Measurements from ENCODE around the gene EEPD1.
"Not testable (repeated sequence)": the region's sequence is repeated elsewhere in the genome, so short reads cannot be mapped to it uniquely, and the experiment has no call there.

Gene EEPD1

DNA sequence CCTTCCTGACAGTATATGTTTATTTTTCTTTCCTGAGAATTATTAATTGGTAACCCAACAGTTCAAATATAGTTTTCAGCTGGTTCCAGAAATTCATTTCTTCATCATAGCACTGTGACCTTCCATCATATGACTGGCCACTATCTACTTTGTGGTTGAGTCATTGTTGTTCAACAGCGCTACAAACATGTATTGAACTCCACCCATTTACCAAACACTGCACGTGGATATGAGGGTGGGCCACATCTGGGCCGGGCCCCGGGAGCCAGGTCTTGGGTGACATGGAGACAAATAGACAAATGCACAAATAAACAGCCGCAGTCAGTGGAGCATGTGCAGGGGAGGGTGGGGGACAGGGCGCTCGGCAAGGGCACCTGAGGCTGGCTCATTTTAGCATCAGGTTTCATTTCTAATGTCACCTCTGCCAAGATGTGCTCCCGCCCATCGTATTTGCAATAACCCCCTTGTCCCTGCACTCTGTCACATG, 24.0 kb upstream of the EEPD1 start:
- no peak for DNase-seq

GRCh38 chr7:36130236-36130945, 22.7 kb upstream of the EEPD1 start:
- DNase-seq: no peak

- no peak for DNase-seq
Observed at GRCh38 chr7:36131026-36131425, 22.0 kb upstream of the EEPD1 start.

DNA sequence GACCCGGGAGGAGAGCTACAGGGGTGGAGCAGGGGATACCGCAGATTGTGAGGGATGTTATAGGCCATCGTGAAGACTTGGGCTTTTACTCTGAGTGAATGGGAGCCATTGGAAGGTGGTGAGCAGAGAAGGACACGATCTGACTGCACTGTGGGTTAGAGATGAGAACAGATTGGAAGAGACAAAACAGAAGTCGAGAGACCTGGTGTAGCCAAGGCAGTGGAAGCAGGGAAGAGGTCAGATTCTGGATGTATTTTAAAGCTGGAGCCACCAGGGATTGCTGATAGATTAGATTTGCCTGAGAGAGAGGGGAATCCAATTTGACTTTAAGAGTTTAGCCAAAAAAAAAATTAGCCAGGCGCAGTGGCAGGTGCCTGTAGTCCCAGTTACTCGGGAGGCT, 21.6 kb upstream of the EEPD1 start:
- DNase-seq: no peak

DNA sequence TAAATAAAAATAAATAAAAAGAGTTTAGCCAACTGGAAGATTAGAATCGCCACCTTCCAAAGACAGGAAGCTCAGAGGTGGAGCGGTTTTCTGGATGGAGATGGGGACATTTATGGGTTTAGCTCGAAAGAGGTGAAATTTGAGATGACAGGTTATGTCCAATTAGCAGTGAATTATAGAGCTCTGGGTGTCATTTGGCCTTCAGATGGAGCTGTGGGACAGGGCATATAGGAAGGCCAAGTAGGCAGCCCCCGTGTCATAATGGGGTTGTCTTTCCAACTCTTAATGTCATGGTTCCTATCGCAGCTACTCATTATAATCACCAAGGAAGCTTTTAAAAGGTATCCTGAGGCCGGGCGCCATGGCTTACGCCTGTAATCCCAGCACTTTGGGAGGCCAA, 21.0 kb upstream of the EEPD1 start:
- no peak for DNase-seq

GRCh38 chr7:36135700-36136099, 17.4 kb upstream of the EEPD1 start:
- no peak for DNase-seq

GRCh38 chr7:36137258-36137657, 15.8 kb upstream of the EEPD1 start:
- no peak for DNase-seq

- DNase-seq: no peak
Observed at GRCh38 chr7:36137754-36138153, 15.3 kb upstream of the EEPD1 start.

GRCh38 chr7:36138209-36138608, 14.8 kb upstream of the EEPD1 start:
- DNase-seq: no peak

DNA sequence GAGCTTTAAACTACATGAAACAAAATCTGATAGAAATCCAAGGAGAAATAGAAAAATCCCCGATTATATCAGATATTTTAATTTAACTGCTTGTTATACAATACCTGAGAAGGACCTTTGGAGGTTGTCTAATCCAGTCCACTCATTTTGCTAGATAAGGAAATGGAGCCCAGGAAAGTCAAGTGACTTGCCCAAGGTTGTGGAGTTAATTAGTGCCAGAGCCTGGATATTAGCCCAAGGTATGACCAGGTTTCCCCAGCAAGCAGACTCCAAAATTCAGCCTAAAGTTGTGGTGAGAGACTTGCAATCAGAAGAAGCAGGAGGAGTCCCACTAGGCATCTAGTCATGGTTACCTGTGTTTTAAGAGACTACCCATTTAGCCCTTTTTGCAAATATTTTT, 11.7 kb upstream of the EEPD1 start:
- DNase-seq: no peak

DNA sequence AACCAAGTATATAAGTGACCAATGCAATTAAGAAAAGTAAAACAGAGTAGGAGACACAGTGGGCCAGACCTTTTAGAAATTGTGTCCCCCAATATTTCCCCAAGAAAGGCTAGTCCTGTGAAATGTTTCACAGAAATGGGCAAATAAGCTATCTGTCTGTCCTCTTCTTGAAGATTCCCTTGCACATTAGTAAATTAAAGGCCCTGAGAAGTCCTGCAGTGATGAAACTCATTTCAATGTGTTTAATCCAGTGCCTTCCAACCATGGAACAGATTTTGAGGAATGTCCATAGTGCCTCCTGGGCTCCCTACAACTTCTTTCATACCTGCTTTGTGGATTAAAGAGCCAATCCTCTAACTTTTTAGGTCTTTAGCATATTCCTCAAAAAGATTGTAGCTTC, 11.2 kb upstream of the EEPD1 start:
- DNase-seq: no peak

GRCh38 chr7:36144189-36144588, 8.9 kb upstream of the EEPD1 start:
- DNase-seq: no peak

- DNase-seq: no peak
Observed at GRCh38 chr7:36145686-36146085, 7.4 kb upstream of the EEPD1 start.

DNA sequence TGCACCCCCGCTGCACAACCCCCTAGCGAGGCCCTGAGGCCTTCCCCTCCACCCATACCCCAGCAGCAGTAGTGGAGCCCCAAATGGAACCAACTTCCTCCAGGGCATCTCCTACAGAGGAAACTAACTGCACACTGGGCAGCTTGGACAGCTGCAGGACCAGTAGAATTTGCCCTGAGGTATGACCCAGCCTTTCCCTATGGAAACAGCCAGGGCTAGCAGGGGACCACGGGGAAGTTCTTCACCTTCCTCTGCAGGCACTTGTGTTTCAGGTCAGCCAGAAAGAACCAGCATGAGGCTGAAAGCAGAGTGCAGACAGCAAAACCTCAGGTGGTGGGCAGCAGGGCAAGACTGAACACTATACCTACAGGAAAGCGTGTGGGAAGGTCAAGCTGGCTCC, 5.7 kb upstream of the EEPD1 start:
- no peak for DNase-seq

- DNase-seq: no peak
Observed at GRCh38 chr7:36148422-36149065, 4.5 kb upstream of the EEPD1 start.

GRCh38 chr7:36149240-36149639, 3.8 kb upstream of the EEPD1 start:
- DNase-seq: not testable (repeated sequence)

GRCh38 chr7:36149694-36150452, 3.2 kb upstream of the EEPD1 start:
- no peak for DNase-seq

GRCh38 chr7:36151921-36152755, 916 bp upstream of the EEPD1 start:
- DNase-seq: peak; percentile 74

DNA sequence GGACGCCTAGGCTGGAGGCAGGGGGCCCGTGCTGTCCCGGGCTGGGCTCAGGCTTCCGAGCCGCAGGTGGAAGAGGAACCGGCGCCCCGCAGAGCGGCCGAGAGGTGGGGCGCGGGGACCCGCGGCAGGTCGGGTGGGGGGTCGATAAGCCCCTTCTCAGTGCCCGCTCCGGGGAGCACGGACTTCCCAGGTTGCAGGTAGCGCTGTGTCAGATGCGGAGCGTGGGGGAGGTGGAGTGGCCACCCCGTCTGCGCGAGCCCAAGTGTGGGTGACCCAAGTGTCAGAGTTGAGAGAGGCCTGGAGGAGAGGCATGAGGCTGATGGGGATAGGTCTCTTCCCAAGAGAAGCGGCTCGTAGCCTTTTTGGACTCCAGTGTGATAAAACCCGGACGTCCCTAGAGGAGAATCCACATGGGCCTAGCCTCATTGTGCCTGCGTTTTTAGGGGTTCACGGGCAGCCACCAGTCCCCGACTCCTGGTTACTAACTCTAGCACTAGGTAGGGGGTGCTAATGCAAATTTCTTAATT, 580 bp downstream of the EEPD1 start:
- DNase-seq: peak; percentile 65

DNA sequence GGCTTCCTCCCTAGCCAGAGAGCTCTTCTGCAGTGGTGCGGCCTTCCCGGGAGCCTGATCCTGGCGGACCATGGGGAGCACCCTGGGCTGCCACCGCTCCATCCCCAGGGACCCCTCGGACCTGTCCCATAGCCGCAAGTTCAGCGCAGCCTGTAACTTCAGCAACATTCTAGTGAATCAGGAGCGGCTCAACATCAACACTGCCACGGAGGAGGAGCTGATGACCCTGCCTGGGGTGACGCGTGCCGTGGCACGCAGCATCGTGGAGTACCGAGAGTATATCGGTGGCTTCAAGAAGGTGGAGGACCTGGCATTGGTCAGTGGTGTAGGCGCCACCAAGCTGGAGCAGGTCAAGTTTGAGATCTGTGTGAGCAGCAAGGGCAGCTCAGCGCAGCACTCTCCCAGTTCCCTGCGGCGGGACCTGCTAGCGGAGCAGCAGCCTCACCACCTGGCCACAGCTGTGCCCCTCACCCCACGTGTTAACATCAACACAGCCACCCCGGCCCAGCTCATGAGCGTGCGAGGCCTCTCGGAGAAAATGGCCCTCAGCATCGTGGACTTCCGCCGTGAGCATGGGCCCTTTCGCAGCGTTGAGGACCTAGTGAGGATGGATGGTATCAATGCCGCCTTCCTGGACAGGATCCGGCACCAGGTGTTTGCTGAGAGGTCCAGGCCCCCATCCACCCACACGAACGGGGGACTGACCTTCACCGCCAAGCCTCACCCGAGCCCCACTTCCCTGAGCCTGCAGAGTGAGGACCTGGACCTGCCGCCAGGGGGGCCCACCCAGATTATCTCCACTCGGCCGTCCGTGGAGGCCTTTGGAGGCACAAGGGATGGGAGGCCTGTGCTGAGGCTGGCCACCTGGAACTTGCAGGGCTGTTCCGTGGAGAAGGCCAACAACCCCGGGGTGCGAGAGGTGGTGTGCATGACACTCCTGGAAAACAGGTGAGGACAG, 1.5 kb downstream of the EEPD1 start:
- peak; percentile 42 for DNase-seq

DNA sequence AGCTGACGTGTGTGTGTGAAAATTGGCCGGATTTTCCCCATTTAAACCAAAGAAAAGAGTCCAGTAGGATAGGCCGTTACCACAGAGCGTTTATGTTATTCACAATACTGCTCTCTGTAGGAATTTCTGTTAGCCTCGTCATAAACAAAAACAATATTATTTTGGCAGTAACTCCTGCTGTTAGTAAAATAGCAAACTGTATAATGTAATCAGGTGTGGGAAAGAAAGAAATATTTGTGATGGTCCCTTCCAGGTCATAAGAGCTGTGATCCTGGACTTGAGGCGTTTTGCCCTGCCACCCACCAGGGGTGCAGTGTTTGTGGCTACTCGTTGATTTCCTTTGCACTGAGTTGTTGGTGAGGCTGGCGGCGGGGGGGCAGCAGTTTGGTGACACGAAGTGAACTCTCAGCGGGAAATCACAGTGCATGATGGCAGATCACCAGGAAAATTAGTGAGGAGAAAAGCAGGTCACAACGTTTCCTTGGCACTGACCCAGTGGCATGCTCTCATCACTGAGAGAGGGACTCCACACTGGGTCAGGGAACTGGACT, 2.8 kb downstream of the EEPD1 start:
- DNase-seq: no peak

Measured in NCI-H526 treated with DMSO at 0.1 percent for 48 hours (cell line).